GM10266 (cell line): ENCODE data around the gene EPC2.

ENCODE experiments used
- DNase-seq: peaks from one replicate; pipeline ENCODE4 v3.0.0; 2012; ENCODE audit errors: extremely low spot score
- TF ChIP-seq, protein P1 (sequence below): IDR thresholded peaks from 2 replicates; pipeline ENCODE4 v1.5.1; 2012; ENCODE audit warnings: mild to moderate bottlenecking, low read depth; ENCODE audit not compliant: control insufficient read depth, insufficient read depth; ENCODE audit errors: missing control alignments

EPC2 gene

DNA sequence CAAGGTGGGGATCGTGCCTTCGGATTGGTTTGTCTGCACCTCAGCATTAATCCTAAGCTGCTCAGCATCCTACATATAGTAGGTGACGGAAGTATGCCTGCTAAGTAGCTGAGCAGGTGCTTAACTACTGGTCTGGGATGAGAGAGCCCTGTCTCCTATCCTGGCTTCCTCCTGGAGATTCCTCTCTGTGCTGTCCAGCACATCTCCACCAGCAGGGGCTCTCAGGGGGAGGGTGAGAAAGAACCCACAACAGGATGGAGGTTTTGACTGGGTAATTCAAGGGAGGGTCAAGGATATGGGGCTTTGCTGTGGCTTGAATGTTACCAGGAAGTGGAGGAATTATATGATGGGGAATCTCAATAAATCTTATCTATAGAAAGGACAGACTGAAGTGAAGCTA, 185.1 kb downstream of the EPC2 start:
- TF ChIP-seq, protein P1, sequence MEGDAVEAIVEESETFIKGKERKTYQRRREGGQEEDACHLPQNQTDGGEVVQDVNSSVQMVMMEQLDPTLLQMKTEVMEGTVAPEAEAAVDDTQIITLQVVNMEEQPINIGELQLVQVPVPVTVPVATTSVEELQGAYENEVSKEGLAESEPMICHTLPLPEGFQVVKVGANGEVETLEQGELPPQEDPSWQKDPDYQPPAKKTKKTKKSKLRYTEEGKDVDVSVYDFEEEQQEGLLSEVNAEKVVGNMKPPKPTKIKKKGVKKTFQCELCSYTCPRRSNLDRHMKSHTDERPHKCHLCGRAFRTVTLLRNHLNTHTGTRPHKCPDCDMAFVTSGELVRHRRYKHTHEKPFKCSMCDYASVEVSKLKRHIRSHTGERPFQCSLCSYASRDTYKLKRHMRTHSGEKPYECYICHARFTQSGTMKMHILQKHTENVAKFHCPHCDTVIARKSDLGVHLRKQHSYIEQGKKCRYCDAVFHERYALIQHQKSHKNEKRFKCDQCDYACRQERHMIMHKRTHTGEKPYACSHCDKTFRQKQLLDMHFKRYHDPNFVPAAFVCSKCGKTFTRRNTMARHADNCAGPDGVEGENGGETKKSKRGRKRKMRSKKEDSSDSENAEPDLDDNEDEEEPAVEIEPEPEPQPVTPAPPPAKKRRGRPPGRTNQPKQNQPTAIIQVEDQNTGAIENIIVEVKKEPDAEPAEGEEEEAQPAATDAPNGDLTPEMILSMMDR: no peak
- no peak for DNase-seq

DNA sequence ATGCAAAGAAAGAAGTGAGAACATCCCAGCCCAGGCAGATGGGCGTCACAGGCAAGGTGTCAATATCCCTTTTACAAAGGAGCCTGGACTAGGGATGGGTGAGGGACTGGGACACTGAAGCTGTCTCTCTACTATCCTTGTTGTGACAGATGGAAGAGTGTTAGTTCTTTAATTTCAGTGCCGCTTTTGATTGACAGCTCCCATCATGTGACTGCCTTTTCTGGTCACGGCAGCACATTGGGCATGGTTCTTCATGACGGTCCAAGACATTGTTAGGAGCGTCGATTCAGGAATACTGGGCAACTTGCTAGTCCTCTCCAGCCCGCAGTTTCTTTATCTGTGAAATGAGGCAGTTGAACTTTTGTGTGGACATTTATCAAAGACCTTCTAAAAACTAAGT, 188.1 kb downstream of the EPC2 start:
- TF ChIP-seq, protein P1: no peak
- no peak for DNase-seq
